AG04449 (cell line): ENCODE data around the gene FAM193B.
"Not testable (repeated sequence)": the region's sequence is repeated elsewhere in the genome, so short reads cannot be mapped to it uniquely, and the experiment has no call there.

Source experiments
- CTCF ChIA-PET: fragments of 350-600 bp; formaldehyde crosslinking; extraction: SDS; loops from one replicate; lab custom pipeline; 2021; ENCODE audit warnings: antibody characterized with exemption; lab: Yijun Ruan, JAX
- POLR2A ChIA-PET: fragments of 400-600, 350-600 bp; formaldehyde crosslinking; extraction: SDS; loops from one replicate; lab custom pipeline; 2020; ENCODE audit warnings: antibody characterized with exemption, inconsistent platforms; lab: Yijun Ruan, JAX
- DNase-seq: peaks from one replicate; pipeline ENCODE4 v3.0.0-alpha.2; 2010; ENCODE audit warnings: low read depth, low spot score
- H3K4me3 ChIP-seq: 2 replicates; pipeline ENCODE4 v1.5.1; 2011; ENCODE audit warnings: low read depth, mild to moderate bottlenecking, control low read depth, low read length
- TF ChIP-seq, protein P1 (sequence below): IDR thresholded peaks from one replicate; pipeline ENCODE4 v1.5.1; 2011; ENCODE audit warnings: mild to moderate bottlenecking, moderate library complexity, low read length, control low read depth, inconsistent platforms; ENCODE audit not compliant: insufficient read depth; ENCODE audit errors: missing control alignments

FAM193B gene

DNA sequence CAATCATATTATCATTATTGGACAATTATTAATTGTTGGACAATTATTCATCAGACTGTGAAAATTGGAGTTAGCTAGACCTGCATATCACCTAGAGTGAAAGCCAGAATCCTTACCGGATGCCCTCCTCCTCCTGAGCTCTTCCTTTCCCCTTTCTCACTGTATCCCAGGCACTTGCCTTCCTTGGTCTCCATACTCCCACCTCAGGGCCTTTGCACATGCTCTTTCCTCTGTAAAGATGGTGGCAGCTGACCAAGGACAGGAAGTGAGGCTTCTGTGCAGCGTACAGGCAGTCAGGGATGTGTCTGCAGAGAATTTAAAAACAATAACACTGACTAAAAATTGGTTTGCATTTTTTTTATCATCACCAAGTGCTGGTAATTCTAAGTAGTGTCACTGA, 15.5 kb upstream of the FAM193B start:
- TF ChIP-seq, protein P1, sequence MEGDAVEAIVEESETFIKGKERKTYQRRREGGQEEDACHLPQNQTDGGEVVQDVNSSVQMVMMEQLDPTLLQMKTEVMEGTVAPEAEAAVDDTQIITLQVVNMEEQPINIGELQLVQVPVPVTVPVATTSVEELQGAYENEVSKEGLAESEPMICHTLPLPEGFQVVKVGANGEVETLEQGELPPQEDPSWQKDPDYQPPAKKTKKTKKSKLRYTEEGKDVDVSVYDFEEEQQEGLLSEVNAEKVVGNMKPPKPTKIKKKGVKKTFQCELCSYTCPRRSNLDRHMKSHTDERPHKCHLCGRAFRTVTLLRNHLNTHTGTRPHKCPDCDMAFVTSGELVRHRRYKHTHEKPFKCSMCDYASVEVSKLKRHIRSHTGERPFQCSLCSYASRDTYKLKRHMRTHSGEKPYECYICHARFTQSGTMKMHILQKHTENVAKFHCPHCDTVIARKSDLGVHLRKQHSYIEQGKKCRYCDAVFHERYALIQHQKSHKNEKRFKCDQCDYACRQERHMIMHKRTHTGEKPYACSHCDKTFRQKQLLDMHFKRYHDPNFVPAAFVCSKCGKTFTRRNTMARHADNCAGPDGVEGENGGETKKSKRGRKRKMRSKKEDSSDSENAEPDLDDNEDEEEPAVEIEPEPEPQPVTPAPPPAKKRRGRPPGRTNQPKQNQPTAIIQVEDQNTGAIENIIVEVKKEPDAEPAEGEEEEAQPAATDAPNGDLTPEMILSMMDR, result no peak
- CTCF ChIA-PET, result interaction anchor here (0.9 kb wide), 2 partner anchors 9 to 21 kb away, joined by 3 read pairs; no protein-coding TSS in a partner anchor
- no peak for DNase-seq
- H3K4me3 ChIP-seq, result no peak overlapping the region
- POLR2A ChIA-PET, result no interaction called here

DNA sequence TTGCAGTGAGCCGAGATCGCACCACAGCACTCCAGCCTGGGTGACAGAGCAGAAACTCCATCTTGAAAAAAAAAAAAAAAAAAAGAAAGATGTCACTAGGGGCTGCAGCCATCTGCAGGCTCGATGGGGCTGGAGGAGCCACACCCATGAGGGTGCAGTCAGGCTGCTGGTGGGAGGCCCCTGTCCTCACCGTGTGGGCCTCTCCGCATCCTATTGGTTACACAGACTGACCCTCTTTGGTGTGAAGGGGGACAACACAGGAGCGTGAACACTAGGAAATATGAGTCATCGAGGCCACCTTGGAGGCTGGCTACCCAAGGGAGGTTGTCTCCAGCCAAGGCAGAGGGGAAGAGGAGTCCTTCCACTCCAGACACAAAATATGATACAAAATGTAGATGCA, 14.0 kb upstream of the FAM193B start:
- CTCF ChIA-PET, result no interaction called here
- H3K4me3 ChIP-seq, result no peak overlapping the region
- no peak for DNase-seq
- TF ChIP-seq, protein P1, result no peak
- POLR2A ChIA-PET, result no interaction called here

DNA sequence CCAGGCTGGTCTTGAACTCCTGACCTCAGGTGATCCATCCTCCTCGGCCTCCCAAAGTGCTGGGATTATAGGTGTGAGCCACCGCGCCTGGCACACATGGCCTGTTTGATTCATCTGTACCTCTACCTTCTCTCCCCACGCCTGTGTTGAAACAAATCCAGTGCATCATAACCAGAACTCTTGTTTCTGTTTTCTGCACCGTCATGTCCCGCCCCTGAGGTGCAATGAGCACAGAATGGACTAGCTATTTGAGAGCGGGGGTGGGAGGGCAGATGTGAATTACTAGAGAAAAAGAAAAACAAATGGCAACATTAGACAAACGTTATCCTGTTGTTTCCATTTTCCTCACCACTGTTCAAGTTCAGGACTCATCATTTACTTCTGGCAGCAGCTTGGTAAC, 10.7 kb upstream of the FAM193B start:
- ChIA-PET CTCF (no interaction called here), POLR2A (no interaction called here)
- TF ChIP-seq, protein P1, result no peak
- DNase-seq, result no peak
- H3K4me3 ChIP-seq, result no peak overlapping the region

DNA sequence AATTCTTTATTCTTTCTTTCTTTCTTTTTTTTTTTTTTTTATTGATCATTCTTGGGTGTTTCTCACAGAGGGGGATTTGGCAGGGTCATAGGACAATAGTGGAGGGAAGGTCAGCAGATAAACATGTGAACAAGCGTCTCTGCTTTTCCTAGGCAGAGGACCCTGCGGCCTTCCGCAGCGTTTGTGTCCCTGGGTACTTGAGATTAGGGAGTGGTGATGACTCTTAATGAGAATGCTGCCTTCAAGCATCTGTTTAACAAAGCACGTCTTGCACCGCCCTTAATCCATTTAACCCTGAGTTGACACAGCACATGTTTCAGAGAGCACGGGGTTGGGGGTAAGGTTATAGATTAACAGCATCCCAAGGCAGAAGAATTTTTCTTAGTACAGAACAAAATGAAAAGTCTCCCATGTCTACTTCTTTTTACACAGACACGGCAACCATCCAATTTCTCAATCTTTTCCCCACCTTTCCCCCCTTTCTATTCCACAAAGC, 5.1 kb upstream of the FAM193B start:
- DNase-seq, H3K4me3 ChIP-seq, POLR2A ChIA-PET, CTCF ChIA-PET: not testable (repeated sequence)

DNA sequence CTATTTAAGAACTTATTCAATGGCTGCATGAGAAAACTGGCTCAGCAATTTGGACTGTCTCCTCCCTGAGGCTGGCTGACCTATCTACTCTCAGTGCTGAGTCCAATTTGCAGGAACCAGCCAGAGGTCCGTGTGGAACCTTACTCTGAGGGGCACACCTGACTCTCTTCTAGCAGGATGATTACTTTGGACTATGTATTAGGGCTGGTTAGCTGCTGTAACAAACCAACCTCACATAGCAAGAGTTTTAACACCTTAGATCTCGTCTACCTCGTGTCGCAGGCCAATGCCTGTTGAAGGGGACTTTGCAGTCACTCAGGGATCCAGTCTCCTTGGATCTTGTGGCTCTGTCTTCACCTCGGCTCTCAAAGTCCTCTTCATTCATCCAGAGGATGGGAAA, 3.4 kb upstream of the FAM193B start:
- H3K4me3 ChIP-seq, result no peak overlapping the region
- TF ChIP-seq, protein P1, result no peak
- no peak for DNase-seq
- ChIA-PET POLR2A (no interaction called here), CTCF (interaction anchor here (0.8 to 1.7 kb wide), 2 partner anchors 10 to 153 kb away, joined by 3 to 5 read pairs; no protein-coding TSS in a partner anchor)

DNA sequence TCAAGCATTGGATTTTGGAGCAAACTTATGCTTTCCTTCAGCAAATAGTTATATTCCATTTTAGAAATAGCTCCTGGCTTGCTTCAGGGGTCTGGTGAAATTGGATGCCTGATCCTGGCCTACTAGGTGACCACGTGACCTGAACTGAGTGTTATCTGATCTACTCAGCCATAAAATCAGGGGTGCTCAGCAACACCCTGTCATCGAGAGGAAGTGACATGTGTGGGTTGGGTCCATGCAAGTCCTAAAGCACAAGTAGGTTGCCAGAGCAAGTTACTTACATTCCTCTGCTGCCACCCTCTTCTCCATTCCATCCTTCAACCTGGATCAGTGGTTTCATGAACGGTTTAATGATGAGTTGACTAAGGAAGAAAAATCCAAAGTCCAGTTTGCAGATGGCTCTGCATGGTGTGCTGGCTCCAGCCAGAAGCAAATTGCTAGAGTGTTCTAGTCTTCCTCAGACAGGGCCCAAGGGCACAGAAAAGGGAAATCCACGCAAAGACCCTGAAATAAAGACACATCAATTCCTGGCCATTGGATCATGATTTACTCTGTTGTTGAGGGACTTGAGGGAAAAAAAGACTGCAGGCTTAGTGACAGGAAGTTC, 2.8 kb upstream of the FAM193B start:
- DNase-seq, result no peak
- no peak overlapping the region for H3K4me3 ChIP-seq
- TF ChIP-seq, protein P1, result no peak
- CTCF ChIA-PET, result interaction anchor here (1.6 to 1.7 kb wide), 2 partner anchors 12 to 153 kb away, joined by 3 read pairs; no protein-coding TSS in a partner anchor
- POLR2A ChIA-PET, result no interaction called here
